ENCODE measurements around the gene EHBP1.
"Not testable (repeated sequence)": the region's sequence is repeated elsewhere in the genome, so short reads cannot be mapped to it uniquely, and the experiment has no call there.

Gene EHBP1

GRCh38 chr2:63074399-63074798 lies 368.9 kb downstream of the EHBP1 start:
- DNase-seq (ENCODE audit: low spot score), result not testable (repeated sequence)

- DNase-seq (ENCODE audit: low spot score), result no peak
Observed at GRCh38 chr2:63078852-63079606, 373.5 kb downstream of the EHBP1 start.

- no peak for DNase-seq (ENCODE audit: low spot score)
Observed at GRCh38 chr2:63081404-63081803, 375.9 kb downstream of the EHBP1 start.

- no peak for DNase-seq (ENCODE audit: low spot score)
Observed at GRCh38 chr2:63086687-63087086, 381.2 kb downstream of the EHBP1 start.

GRCh38 chr2:63092401-63092800 lies 386.9 kb downstream of the EHBP1 start:
- DNase-seq (ENCODE audit: low spot score), result no peak

- no peak for DNase-seq (ENCODE audit: low spot score)
Observed at GRCh38 chr2:63092857-63093256, 387.3 kb downstream of the EHBP1 start.

- no peak for DNase-seq (ENCODE audit: low spot score)
Observed at GRCh38 chr2:63093502-63093901, 388.0 kb downstream of the EHBP1 start.

All from putamen (tissue), 1 donor.